Vagina (tissue), 2 donors: ENCODE measurements around the gene ATMIN. TPM values are rescaled to one million over a fixed set of nuclear protein-coding genes. Genes with fewer than 3 reads are reported as not detected.

ENCODE experiments used
- DNase-seq, 2 donors: peaks; one replicate each; pipeline ENCODE4 v3.0.0-alpha.2; 2017; ENCODE audit errors: extremely low spot score in 2 of 2
- H3K27ac ChIP-seq: fragments of 200-600 bp; sonication (generic); one replicate; pipeline ENCODE4 v1.5.1; 2019
- H3K27me3 ChIP-seq: fragments of 200-600 bp; sonication (generic); one replicate; pipeline ENCODE4 v1.5.1; 2019
- H3K36me3 ChIP-seq, 2 donors: fragments of 200-600 bp; sonication (generic); one replicate each; pipeline ENCODE4 v1.5.1; 2017 to 2019
- H3K4me1 ChIP-seq: fragments of 200-600 bp; sonication (generic); one replicate; pipeline ENCODE4 v1.5.1; 2019
- H3K4me3 ChIP-seq, 2 donors: fragments of 200-600 bp; sonication (generic); 1 replicate in 1 of 2; 2 replicates in 1 of 2; pipeline ENCODE4 v1.5.1; 2016 to 2019
- H3K9me3 ChIP-seq: fragments of 200-600 bp; sonication (generic); one replicate; pipeline ENCODE4 v1.5.1; 2019
- CTCF ChIP-seq, 3 experiments: fragments of 450-650 bp in 2 of 3; fragments of 200-600 bp in 1 of 3; sonication (generic) in 1 of 3; IDR thresholded peaks; one replicate each; pipeline ENCODE4 v1.5.1; 2017 to 2019; ENCODE audit warnings: antibody characterized with exemption in 3 of 3, mild to moderate bottlenecking in 2 of 3, moderate library complexity in 2 of 3
- POLR2A ChIP-seq, 2 donors: fragments of 450-650 bp; IDR thresholded peaks; one replicate each; pipeline ENCODE4 v1.6.1; 2017; ENCODE audit warnings: antibody characterized with exemption in 2 of 2, mild to moderate bottlenecking in 2 of 2, moderate library complexity in 2 of 2
- POLR2AphosphoS5 ChIP-seq, 2 donors: sonication (generic); formaldehyde crosslinking; IDR thresholded peaks; one replicate each; pipeline ENCODE4 v1.9.0; 2017; ENCODE audit warnings: antibody characterized with exemption in 2 of 2, mild to moderate bottlenecking in 2 of 2, low read depth in 1 of 2; ENCODE audit not compliant: insufficient read depth in 1 of 2
- intact Hi-C: fragments of 100-400 bp; cut with DNase I; formaldehyde crosslinking; loops from one replicate; pipeline ENCODE4 v1.15.1; 2023
- total RNA-seq: library from RNA; depleted of rRNA; stranded (reverse); fragments of >200 nt; gene quantifications from one replicate; pipeline ENCODE4 v1.2.3, GENCODE V29; 2016

Gene ATMIN
- total RNA-seq, 1 donor from 2014 or later: 29.7 TPM

DNA sequence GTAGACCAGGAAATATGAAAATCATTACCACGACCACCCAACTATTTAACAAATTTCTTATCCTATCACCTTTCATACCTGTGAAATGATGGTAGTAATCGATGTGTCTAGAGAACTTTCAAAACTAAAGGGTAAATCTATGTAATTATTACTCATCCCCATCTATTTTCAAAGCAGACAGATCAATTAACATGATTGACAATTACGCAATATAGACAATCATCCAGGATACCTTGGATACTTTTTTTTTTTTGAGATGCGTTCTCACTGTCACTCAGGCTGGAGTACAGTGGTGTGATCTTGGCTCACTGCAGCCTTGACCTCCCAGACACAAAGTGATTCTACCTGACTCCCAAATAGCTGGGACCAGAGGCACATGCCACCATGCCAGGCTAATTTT, 45.4 kb downstream of the ATMIN start:
- Histone ChIP-seq H3K27ac (no peak overlapping the region), H3K27me3 (no peaks in the 10 kb centered on the region), H3K36me3 (peaks cover 0 to 6% of the 10 kb centered on the region in 2 donors), H3K4me1 (peaks cover 5% of the 10 kb centered on the region), H3K9me3 (no peaks in the 10 kb centered on the region), H3K4me3 (no peak overlapping the region)
- TF ChIP-seq CTCF (IDR thresholded peaks at IDR 0.05): no peak
- no peak for TF ChIP-seq POLR2AphosphoS5 (IDR thresholded peaks at IDR 0.05; ENCODE audit: insufficient read depth in 1 of 2, low read depth in 1 of 2)
- TF ChIP-seq POLR2A (IDR thresholded peaks at IDR 0.05): no peak
- intact Hi-C loops: no loop called here
- no peak for DNase-seq

DNA sequence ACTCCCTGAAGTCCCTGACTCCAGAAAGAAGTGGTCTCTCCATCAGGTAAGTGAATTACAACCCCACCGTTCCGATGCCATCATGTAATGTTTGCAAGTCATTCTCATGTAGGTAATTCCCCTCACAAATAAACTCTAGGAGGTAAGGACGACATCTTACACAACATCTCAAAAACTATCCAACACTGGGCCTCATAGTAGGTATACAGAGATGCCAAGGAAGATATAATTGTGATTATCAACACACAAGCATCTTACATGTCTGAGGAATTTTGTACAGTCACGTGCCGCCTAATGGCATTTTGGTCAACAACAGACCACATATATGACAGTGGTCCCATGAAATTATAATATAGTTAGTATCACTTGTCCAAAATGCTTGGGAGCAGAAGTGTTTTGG, 53.2 kb downstream of the ATMIN start:
- no peak overlapping the region for H3K27ac ChIP-seq
- intact Hi-C loops: no loop called here

DNA sequence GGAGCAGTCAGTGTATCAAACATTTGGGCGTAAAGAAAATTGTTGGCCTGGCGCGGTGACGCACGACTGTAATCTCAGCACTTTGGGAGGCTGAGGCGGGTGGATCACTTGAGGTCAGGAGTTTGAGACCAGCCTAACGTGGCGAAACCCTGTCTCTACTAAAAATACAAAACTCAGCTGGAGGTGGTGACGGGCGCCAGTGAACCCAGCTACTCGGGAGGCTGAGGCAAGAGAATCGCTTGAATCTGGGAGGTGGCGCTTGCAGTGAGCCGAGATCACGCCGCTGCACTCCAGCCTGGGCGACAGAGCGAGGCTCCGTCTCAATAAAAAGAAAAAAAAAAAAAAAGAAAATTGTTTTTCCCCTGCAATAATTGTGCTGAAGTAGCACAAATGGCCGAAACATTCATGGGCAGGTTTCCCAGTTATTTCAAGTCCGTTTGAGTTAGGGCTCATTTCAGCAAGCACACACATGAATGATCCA, 59.2 kb downstream of the ATMIN start:
- Histone ChIP-seq H3K27me3 (no peaks in the 10 kb centered on the region), H3K27ac (no peak overlapping the region), H3K4me1 (peaks cover 8% of the 10 kb centered on the region), H3K36me3 (no peaks in the 10 kb centered on the region), H3K4me3 (peak overlapping the region; percentile 78 to 89), H3K9me3 (no peaks in the 10 kb centered on the region)
- intact Hi-C loops: no loop called here
- no peak for DNase-seq
- no peak for TF ChIP-seq CTCF (IDR thresholded peaks at IDR 0.05)
- TF ChIP-seq POLR2AphosphoS5 (IDR thresholded peaks at IDR 0.05; ENCODE audit: insufficient read depth in 1 of 2, low read depth in 1 of 2): no peak
- TF ChIP-seq POLR2A (IDR thresholded peaks at IDR 0.05): no peak

More for the DNA sequence above, 53.2 kb downstream of the ATMIN start:
- H3K36me3 ChIP-seq: peaks cover 0 to 3% of the 10 kb centered on the region in 2 donors
- DNase-seq: no peak
- no peaks in the 10 kb centered on the region for H3K27me3 ChIP-seq
- no peaks in the 10 kb centered on the region for H3K4me1 ChIP-seq
- H3K4me3 ChIP-seq: no peak overlapping the region
- TF ChIP-seq POLR2AphosphoS5 (IDR thresholded peaks at IDR 0.05; ENCODE audit: insufficient read depth in 1 of 2, low read depth in 1 of 2) (no peak), POLR2A (IDR thresholded peaks at IDR 0.05) (no peak), CTCF (IDR thresholded peaks at IDR 0.05) (no peak)
- H3K9me3 ChIP-seq: no peaks in the 10 kb centered on the region

DNA sequence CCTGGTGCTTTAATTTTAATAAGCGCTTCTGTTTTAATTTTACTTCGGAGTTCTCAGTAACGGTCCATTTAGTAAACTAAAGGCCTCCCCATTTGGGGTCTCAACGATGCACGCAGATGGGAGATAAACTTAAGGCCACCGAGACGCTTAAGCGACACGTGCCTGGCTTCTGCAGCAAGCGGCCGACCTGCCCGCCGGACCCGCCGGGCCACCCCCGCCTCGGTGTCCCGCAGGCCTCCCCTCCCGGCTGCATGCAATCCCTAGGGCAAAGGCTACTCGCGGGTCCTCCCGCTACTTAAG, 60.0 kb downstream of the ATMIN start:
- Histone ChIP-seq H3K4me3 (peak overlapping the region; percentile 78 to 89), H3K4me1 (peaks cover 8% of the 10 kb centered on the region), H3K9me3 (no peaks in the 10 kb centered on the region), H3K27ac (peak overlapping the region; percentile 73), H3K36me3 (no peaks in the 10 kb centered on the region), H3K27me3 (no peaks in the 10 kb centered on the region)
- DNase-seq: no peak
- intact Hi-C loops: no loop called here
- TF ChIP-seq POLR2A (IDR thresholded peaks at IDR 0.05): no peak
- TF ChIP-seq CTCF (IDR thresholded peaks at IDR 0.05): no peak
- TF ChIP-seq POLR2AphosphoS5 (IDR thresholded peaks at IDR 0.05; ENCODE audit: insufficient read depth in 1 of 2, low read depth in 1 of 2): no peak

- DNase-seq: peak; percentile 98 to 99
- Histone ChIP-seq H3K4me3 (peak within 1 kb of the TSS; percentile 78 to 89), H3K27ac (peak within 1 kb of the TSS; percentile 73), H3K4me1 (peaks cover 8% of the 10 kb centered on the region), H3K36me3 (no peaks in the 10 kb centered on the region), H3K27me3 (no peaks in the 10 kb centered on the region), H3K9me3 (no peaks in the 10 kb centered on the region)
- TF ChIP-seq POLR2AphosphoS5 (IDR thresholded peaks at IDR 0.05; ENCODE audit: insufficient read depth in 1 of 2, low read depth in 1 of 2) (peak; percentile 59 to 64), CTCF (IDR thresholded peaks at IDR 0.05) (no peak), POLR2A (IDR thresholded peaks at IDR 0.05) (no peak)
- intact Hi-C loops: no loop called here
Observed at GRCh38 chr16:81095953-81096714, 60.5 kb downstream of the ATMIN start, which contains the start of gene GCSH. Gene GCSH, minus strand, starts transcription at chr16:81096395. Its CDS starts 117 bp downstream, at chr16:81096278.
